ENCODE data around the gene CTLA4.

DNA sequence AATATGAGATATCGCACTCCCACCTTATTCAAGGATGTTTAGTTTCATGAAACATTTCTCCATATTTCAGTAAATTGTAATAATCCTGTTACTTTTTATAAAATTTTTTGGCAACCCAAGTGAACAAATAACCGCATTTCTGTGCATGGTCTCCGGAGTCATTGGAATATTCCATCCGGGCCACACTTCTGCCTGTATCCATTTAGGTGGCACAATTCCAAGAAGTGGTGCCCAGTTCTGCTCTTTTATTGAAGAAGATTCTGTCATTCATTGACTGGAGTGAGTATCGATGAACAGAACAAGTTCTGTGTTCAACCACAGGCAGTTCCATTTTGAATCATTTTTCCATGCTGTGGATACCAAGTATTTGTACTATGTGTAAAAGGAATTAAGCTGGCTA, 42.4 kb downstream of the CTLA4 start:
- TF ChIP-seq, protein P1, sequence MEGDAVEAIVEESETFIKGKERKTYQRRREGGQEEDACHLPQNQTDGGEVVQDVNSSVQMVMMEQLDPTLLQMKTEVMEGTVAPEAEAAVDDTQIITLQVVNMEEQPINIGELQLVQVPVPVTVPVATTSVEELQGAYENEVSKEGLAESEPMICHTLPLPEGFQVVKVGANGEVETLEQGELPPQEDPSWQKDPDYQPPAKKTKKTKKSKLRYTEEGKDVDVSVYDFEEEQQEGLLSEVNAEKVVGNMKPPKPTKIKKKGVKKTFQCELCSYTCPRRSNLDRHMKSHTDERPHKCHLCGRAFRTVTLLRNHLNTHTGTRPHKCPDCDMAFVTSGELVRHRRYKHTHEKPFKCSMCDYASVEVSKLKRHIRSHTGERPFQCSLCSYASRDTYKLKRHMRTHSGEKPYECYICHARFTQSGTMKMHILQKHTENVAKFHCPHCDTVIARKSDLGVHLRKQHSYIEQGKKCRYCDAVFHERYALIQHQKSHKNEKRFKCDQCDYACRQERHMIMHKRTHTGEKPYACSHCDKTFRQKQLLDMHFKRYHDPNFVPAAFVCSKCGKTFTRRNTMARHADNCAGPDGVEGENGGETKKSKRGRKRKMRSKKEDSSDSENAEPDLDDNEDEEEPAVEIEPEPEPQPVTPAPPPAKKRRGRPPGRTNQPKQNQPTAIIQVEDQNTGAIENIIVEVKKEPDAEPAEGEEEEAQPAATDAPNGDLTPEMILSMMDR (conservative IDR thresholded peaks at IDR 0.05; ENCODE audit: low read depth, low read length): no peak
- no peak for TF ChIP-seq CEBPB (IDR thresholded peaks at IDR 0.05; ENCODE audit: low read depth, low read length)
